ENCODE results near the gene DUOX1.

The DUOX1 gene

GRCh38 chr15:45143056-45143455, 13.3 kb downstream of the DUOX1 start:
- DNase-seq (ENCODE audit: low read depth in 2 of 2): no peak

GRCh38 chr15:45143946-45144345, 14.2 kb downstream of the DUOX1 start:
- no peak for DNase-seq (ENCODE audit: low read depth in 2 of 2)

- no peak for DNase-seq (ENCODE audit: low read depth in 2 of 2)
Measured at GRCh38 chr15:45144775-45145174, 15.0 kb downstream of the DUOX1 start.

GRCh38 chr15:45146405-45146804, 16.6 kb downstream of the DUOX1 start:
- DNase-seq (ENCODE audit: low read depth in 2 of 2): no peak

- no peak for DNase-seq (ENCODE audit: low read depth in 2 of 2)
Measured at GRCh38 chr15:45147606-45148005, 17.8 kb downstream of the DUOX1 start.

GRCh38 chr15:45148076-45149059, 18.6 kb downstream of the DUOX1 start:
- no peak for DNase-seq (ENCODE audit: low read depth in 2 of 2)

- no peak for DNase-seq (ENCODE audit: low read depth in 2 of 2)
Measured at GRCh38 chr15:45149060-45149459, 19.3 kb downstream of the DUOX1 start.

- no peak for DNase-seq (ENCODE audit: low read depth in 2 of 2)
Measured at GRCh38 chr15:45150481-45150880, 20.7 kb downstream of the DUOX1 start.

GRCh38 chr15:45150997-45151396, 21.2 kb downstream of the DUOX1 start:
- DNase-seq (ENCODE audit: low read depth in 2 of 2): no peak

GRCh38 chr15:45151998-45152828, 22.4 kb downstream of the DUOX1 start:
- DNase-seq (ENCODE audit: low read depth in 2 of 2): no peak

- no peak for DNase-seq (ENCODE audit: low read depth in 2 of 2)
Measured at GRCh38 chr15:45155739-45156138, 25.9 kb downstream of the DUOX1 start.

GRCh38 chr15:45156744-45157455, 27.1 kb downstream of the DUOX1 start:
- no peak for DNase-seq (ENCODE audit: low read depth in 2 of 2)

GRCh38 chr15:45157974-45158373, 28.2 kb downstream of the DUOX1 start:
- no peak for DNase-seq (ENCODE audit: low read depth in 2 of 2)

- no peak for DNase-seq (ENCODE audit: low read depth in 2 of 2)
Measured at GRCh38 chr15:45161666-45162065, 31.9 kb downstream of the DUOX1 start.

- peak; percentile 23 to 38 for DNase-seq (ENCODE audit: low read depth in 2 of 2)
Measured at GRCh38 chr15:45162771-45163507, 33.1 kb downstream of the DUOX1 start.

GRCh38 chr15:45163508-45163856, 33.7 kb downstream of the DUOX1 start:
- no peak for DNase-seq (ENCODE audit: low read depth in 2 of 2)

- no peak for DNase-seq (ENCODE audit: low read depth in 2 of 2)
Measured at GRCh38 chr15:45164914-45165313, 35.1 kb downstream of the DUOX1 start.

GRCh38 chr15:45165536-45165935, 35.7 kb downstream of the DUOX1 start:
- DNase-seq (ENCODE audit: low read depth in 2 of 2): no peak

GRCh38 chr15:45166834-45167630, 37.2 kb downstream of the DUOX1 start:
- DNase-seq (ENCODE audit: low read depth in 2 of 2): peak; percentile 63 to 68

GRCh38 chr15:45167631-45168205, 37.9 kb downstream of the DUOX1 start:
- no peak for DNase-seq (ENCODE audit: low read depth in 2 of 2)

Data from stimulated activated CD8-positive, alpha-beta memory T cell treated with anti-CD3 and anti-CD28 coated beads, Interleukin-2, amount 100 ng/mL, for 1 hour (primary cell).